Measurements from ENCODE around the gene IHH. TPM values are rescaled to one million over a fixed set of nuclear protein-coding genes. Genes with fewer than 3 reads are reported as not detected.
A peak's percentile ranks its signal among the peaks of the same experiment; 100 is the strongest.

IHH gene
- not detected for total RNA-seq
- long read RNA-seq = 0 reads

DNA sequence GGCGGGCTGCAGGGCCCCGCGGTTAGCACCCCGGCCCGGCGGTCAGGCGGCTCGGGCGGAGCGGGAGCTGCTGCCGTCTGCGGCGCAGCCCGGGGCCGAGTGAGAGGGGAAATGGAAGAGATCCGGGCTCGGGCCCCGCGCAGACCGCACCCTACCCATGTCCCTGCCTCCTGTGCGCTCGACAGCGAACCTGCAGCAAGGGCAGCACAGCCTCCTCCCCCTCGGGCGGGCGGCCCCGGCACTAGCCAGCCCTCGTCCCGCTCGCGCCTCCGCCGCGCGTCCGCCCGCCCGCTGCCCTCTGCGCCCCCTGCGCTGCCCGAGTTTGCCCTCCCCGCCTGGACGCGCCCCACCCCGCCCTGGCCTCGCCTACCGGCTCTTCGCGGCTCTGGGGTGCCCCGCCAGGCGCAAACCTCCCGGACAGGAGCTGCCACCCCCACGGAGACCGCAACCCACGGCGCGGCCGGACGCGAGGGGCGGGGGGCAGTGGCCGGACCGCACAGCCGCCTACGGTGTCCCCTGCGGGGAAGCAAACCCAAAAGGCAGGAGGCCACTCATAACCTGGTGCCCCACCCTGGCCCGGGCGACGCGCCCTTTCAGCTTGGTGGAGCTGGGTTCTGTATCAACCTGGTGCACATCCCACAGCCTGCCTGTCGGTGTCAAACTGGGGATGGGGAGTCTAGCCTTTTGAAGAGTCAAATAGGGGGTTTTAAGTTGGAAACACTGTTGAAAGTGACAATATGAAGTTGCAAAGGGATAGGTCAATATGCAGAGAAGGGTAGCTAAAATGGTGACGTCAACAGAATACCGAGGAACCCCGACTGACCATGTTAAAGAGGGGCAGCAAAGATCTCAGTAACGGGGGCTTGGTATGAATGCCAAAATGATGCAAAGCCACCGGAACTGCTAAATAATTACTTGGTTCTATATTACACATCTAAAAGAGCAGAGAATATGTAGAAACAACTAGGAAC lies at the start of gene IHH:
IHH (minus strand) TSS at position 101 of the 971 bp plus-strand sequence. CDS start 454 bp downstream, outside the sequence.
- Histone ChIP-seq H3K27me3 (ENCODE audit: low read depth) (peaks cover 88% of the 10 kb centered on the region), H3K36me3 (no peaks in the 10 kb centered on the region), H3K4me1 (peaks cover 41% of the 10 kb centered on the region), H3K9me3 (replicated peaks) (no peaks in the 10 kb centered on the region), H3K27ac (replicated peaks) (no peak within 1 kb of the TSS), H3K4me3 (peak within 1 kb of the TSS; percentile 55)
- intact Hi-C loops (cut with micrococcal nuclease) = loop anchor here (10.0 kb wide), 1 partner anchor 64 kb away; no protein-coding TSS in a partner anchor
- DNase-seq = no peak
- TF ChIP-seq, protein P1, sequence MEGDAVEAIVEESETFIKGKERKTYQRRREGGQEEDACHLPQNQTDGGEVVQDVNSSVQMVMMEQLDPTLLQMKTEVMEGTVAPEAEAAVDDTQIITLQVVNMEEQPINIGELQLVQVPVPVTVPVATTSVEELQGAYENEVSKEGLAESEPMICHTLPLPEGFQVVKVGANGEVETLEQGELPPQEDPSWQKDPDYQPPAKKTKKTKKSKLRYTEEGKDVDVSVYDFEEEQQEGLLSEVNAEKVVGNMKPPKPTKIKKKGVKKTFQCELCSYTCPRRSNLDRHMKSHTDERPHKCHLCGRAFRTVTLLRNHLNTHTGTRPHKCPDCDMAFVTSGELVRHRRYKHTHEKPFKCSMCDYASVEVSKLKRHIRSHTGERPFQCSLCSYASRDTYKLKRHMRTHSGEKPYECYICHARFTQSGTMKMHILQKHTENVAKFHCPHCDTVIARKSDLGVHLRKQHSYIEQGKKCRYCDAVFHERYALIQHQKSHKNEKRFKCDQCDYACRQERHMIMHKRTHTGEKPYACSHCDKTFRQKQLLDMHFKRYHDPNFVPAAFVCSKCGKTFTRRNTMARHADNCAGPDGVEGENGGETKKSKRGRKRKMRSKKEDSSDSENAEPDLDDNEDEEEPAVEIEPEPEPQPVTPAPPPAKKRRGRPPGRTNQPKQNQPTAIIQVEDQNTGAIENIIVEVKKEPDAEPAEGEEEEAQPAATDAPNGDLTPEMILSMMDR (IDR thresholded peaks at IDR 0.05; ENCODE audit: borderline replicate concordance) = no peak

GRCh38 chr2:219109471-219109870 lies 48.8 kb upstream of the IHH start:
- Histone ChIP-seq H3K4me3 (no peak overlapping the region), H3K27me3 (ENCODE audit: low read depth) (no peaks in the 10 kb centered on the region), H3K27ac (replicated peaks) (peak overlapping the region; percentile 24), H3K36me3 (no peaks in the 10 kb centered on the region), H3K9me3 (replicated peaks) (no peaks in the 10 kb centered on the region), H3K4me1 (peaks cover 31% of the 10 kb centered on the region)
- TF ChIP-seq, protein P1 (IDR thresholded peaks at IDR 0.05; ENCODE audit: borderline replicate concordance) = no peak
- no peak for DNase-seq
- intact Hi-C loops (cut with micrococcal nuclease) = no loop called here

DNA sequence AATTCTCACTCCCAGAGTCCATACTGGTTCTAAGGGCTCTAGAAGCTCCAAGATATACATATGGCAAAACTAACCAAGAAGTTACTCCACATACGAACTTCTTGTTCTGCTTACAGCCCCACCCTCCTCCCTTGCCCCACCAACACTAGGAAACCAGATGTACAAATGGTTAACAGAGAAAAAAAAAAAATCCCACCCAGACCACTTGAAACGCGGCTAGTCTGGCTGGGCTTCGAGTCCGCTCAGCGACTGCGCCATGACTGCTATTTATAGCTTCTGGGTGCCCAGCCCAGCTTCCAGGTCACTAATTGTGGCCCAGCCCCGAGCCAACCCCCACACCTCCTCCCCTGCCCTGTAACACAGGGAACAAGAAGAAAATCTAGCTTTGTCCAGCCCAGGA lies 47.0 kb upstream of the IHH start:
- TF ChIP-seq, protein P1 (IDR thresholded peaks at IDR 0.05; ENCODE audit: borderline replicate concordance) = no peak
- intact Hi-C loops (cut with micrococcal nuclease) = no loop called here
- Histone ChIP-seq H3K36me3 (no peaks in the 10 kb centered on the region), H3K9me3 (replicated peaks) (no peaks in the 10 kb centered on the region), H3K27me3 (ENCODE audit: low read depth) (no peaks in the 10 kb centered on the region), H3K4me3 (peak overlapping the region; percentile 36), H3K27ac (replicated peaks) (no peak overlapping the region), H3K4me1 (peaks cover 31% of the 10 kb centered on the region)
- peak; percentile 27 for DNase-seq

DNA sequence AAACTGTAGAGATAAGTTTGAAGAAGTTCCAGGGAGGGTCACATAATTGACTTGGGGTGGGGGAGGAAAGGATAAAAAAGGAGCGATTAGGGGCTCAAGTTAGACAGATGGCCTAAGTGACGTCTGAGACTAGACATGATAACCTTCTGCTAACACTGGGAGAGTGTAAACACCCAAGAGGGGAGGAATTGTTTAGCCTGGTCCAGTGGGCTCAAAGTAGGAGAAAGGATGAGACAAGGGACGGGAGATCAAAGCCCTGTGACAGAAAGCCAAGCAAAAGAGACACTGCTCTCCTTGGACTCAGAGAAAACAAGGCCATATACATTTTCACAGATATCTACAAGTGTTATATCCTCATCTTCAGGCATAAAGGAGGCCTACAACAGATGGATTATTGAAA lies 45.5 kb upstream of the IHH start:
- Histone ChIP-seq H3K27me3 (ENCODE audit: low read depth) (no peaks in the 10 kb centered on the region), H3K27ac (replicated peaks) (no peak overlapping the region), H3K4me1 (peaks cover 31% of the 10 kb centered on the region), H3K36me3 (no peaks in the 10 kb centered on the region), H3K9me3 (replicated peaks) (no peaks in the 10 kb centered on the region), H3K4me3 (no peak overlapping the region)
- TF ChIP-seq, protein P1 (IDR thresholded peaks at IDR 0.05; ENCODE audit: borderline replicate concordance) = no peak
- DNase-seq = no peak
- intact Hi-C loops (cut with micrococcal nuclease) = no loop called here

- H3K27ac ChIP-seq (replicated peaks) = no peak overlapping the region
- no peak overlapping the region for H3K4me3 ChIP-seq
- intact Hi-C loops (cut with micrococcal nuclease) = no loop called here
Measured at GRCh38 chr2:219104107-219105035, 43.6 kb upstream of the IHH start.

More at GRCh38 chr2:219104107-219105035, 43.6 kb upstream of the IHH start:
- DNase-seq = no peak
- Histone ChIP-seq H3K27me3 (ENCODE audit: low read depth) (no peaks in the 10 kb centered on the region), H3K36me3 (no peaks in the 10 kb centered on the region), H3K9me3 (replicated peaks) (no peaks in the 10 kb centered on the region), H3K4me1 (peaks cover 23% of the 10 kb centered on the region)
- TF ChIP-seq, protein P1 (IDR thresholded peaks at IDR 0.05; ENCODE audit: borderline replicate concordance) = peak; percentile 72
